ENCODE measurements around the gene OXCT2. TPM values are rescaled to one million over a fixed set of nuclear protein-coding genes. Genes with fewer than 3 reads are reported as not detected.
"Not testable (repeated sequence)": the region's sequence is repeated elsewhere in the genome, so short reads cannot be mapped to it uniquely, and the experiment has no call there.

The OXCT2 gene
- total RNA-seq, 4 donors from 2014 or later: 5.0 to 12.2 (median 6.8) TPM

GRCh38 chr1:39782103-39782502, 11.0 kb upstream of the OXCT2 start:
- TF ChIP-seq POLR2A (IDR thresholded peaks at IDR 0.05) (no peak), CTCF (IDR thresholded peaks at IDR 0.05) (no peak)
- Histone ChIP-seq H3K4me3 (no peak overlapping the region), H3K27me3 (no peaks in the 10 kb centered on the region), H3K27ac (no peak overlapping the region), H3K36me3 (no peaks in the 10 kb centered on the region), H3K9me3 (no peaks in the 10 kb centered on the region), H3K4me1 (no peaks in the 10 kb centered on the region)
- DNase-seq: peak in 1 of 3 donors; percentile 40

GRCh38 chr1:39781349-39781715, 10.2 kb upstream of the OXCT2 start:
- Histone ChIP-seq H3K36me3 (no peaks in the 10 kb centered on the region), H3K27ac (no peak overlapping the region), H3K9me3 (no peaks in the 10 kb centered on the region), H3K4me3 (no peak overlapping the region), H3K4me1 (no peaks in the 10 kb centered on the region), H3K27me3 (no peaks in the 10 kb centered on the region)
- no peak for DNase-seq
- TF ChIP-seq CTCF (IDR thresholded peaks at IDR 0.05): no peak
- TF ChIP-seq POLR2A (IDR thresholded peaks at IDR 0.05): no peak

GRCh38 chr1:39779821-39780220, 8.7 kb upstream of the OXCT2 start:
- TF ChIP-seq CTCF (IDR thresholded peaks at IDR 0.05): no peak
- TF ChIP-seq POLR2A (IDR thresholded peaks at IDR 0.05): no peak
- peak in 1 of 3 donors; percentile 6 for DNase-seq
- H3K4me3 ChIP-seq: no peak overlapping the region
- H3K27me3 ChIP-seq: no peaks in the 10 kb centered on the region
- no peaks in the 10 kb centered on the region for H3K36me3 ChIP-seq
- H3K9me3 ChIP-seq: no peaks in the 10 kb centered on the region
- no peaks in the 10 kb centered on the region for H3K4me1 ChIP-seq
- no peak overlapping the region for H3K27ac ChIP-seq

- Histone ChIP-seq H3K4me3 (no peak overlapping the region), H3K9me3 (no peaks in the 10 kb centered on the region), H3K27ac (no peak overlapping the region), H3K36me3 (no peaks in the 10 kb centered on the region), H3K4me1 (no peaks in the 10 kb centered on the region), H3K27me3 (no peaks in the 10 kb centered on the region)
- DNase-seq: peak in 1 of 3 donors; percentile 38
- TF ChIP-seq CTCF (IDR thresholded peaks at IDR 0.05) (no peak), POLR2A (IDR thresholded peaks at IDR 0.05) (no peak)
Measured at GRCh38 chr1:39779137-39779536, 8.0 kb upstream of the OXCT2 start.

GRCh38 chr1:39778463-39779099, 7.4 kb upstream of the OXCT2 start:
- H3K9me3 ChIP-seq, H3K27me3 ChIP-seq, H3K36me3 ChIP-seq, H3K27ac ChIP-seq, H3K4me3 ChIP-seq, H3K4me1 ChIP-seq: not testable (repeated sequence)
- peak in 1 of 3 donors; percentile 9 for DNase-seq

GRCh38 chr1:39777896-39778295, 6.7 kb upstream of the OXCT2 start:
- H3K4me3 ChIP-seq, H3K4me1 ChIP-seq, H3K27ac ChIP-seq, H3K36me3 ChIP-seq, H3K9me3 ChIP-seq, H3K27me3 ChIP-seq: not testable (repeated sequence)
- peak in 1 of 3 donors; percentile 40 for DNase-seq

- Histone ChIP-seq H3K27me3 (no peaks in the 10 kb centered on the region), H3K4me1 (no peaks in the 10 kb centered on the region), H3K36me3 (no peaks in the 10 kb centered on the region), H3K4me3 (no peak overlapping the region), H3K9me3 (no peaks in the 10 kb centered on the region), H3K27ac (no peak overlapping the region)
- TF ChIP-seq CTCF (IDR thresholded peaks at IDR 0.05) (no peak), POLR2A (IDR thresholded peaks at IDR 0.05) (no peak)
- peak in 1 of 3 donors; percentile 11 for DNase-seq
Measured at GRCh38 chr1:39777306-39777705, 6.2 kb upstream of the OXCT2 start.
